ENCODE data around the gene EPS8L3.
A peak's percentile ranks its signal among the peaks of the same experiment; 100 is the strongest.
"Not testable (repeated sequence)": the region's sequence is repeated elsewhere in the genome, so short reads cannot be mapped to it uniquely, and the experiment has no call there.

EPS8L3 gene

DNA sequence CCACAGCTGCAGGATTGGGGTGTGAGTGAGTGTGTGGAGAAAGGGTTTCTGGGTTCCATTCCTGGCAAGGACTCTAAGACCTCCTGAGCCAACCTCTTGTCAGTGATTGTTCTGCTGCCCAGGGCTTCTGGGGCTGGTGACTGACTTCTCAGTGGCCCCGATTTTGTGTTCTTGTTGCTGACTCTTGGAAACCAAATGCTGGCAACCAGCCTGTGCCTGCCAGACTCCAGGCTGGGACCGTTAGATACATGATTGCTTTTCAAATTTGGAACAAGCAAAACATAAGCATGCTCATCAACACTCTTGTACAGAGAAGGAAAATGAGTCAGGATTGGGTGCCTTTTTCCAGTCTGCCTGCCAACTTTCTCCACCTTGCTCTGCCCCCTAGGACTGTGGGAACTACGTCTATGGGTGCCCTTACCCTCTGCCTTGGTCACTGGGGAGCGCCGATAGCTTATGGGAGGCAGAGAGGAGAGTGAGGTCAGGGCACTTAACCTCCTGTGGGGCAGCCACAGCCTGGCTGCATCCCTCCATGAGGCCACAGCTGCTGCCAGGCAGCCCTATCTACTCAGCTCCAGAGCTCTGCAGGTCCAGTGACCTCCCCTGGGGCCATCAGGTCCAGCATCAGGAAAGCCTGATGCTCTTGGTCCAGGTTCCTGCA lies 39.3 kb upstream of the EPS8L3 start:
- H2AFZ ChIP-seq (ENCODE audit: low read length, unreplicated experiment) = no peak overlapping the region
- peak overlapping the region; percentile 50 for H3K27ac ChIP-seq (ENCODE audit: low read depth, low read length)
- H3K79me2 ChIP-seq (ENCODE audit: control insufficient read depth, insufficient read depth, low read length, unreplicated experiment) = no peaks in the 10 kb centered on the region
- no peaks in the 10 kb centered on the region for H3K36me3 ChIP-seq (ENCODE audit: insufficient read depth, low read length)
- no peak overlapping the region for H3K4me3 ChIP-seq (ENCODE audit: low read depth, low read length)
- H3K27me3 ChIP-seq (ENCODE audit: insufficient read depth, low read length) = no peaks in the 10 kb centered on the region
- H3K4me1 ChIP-seq (ENCODE audit: control insufficient read depth, insufficient read depth, low read length, unreplicated experiment) = peaks cover 42% of the 10 kb centered on the region

DNA sequence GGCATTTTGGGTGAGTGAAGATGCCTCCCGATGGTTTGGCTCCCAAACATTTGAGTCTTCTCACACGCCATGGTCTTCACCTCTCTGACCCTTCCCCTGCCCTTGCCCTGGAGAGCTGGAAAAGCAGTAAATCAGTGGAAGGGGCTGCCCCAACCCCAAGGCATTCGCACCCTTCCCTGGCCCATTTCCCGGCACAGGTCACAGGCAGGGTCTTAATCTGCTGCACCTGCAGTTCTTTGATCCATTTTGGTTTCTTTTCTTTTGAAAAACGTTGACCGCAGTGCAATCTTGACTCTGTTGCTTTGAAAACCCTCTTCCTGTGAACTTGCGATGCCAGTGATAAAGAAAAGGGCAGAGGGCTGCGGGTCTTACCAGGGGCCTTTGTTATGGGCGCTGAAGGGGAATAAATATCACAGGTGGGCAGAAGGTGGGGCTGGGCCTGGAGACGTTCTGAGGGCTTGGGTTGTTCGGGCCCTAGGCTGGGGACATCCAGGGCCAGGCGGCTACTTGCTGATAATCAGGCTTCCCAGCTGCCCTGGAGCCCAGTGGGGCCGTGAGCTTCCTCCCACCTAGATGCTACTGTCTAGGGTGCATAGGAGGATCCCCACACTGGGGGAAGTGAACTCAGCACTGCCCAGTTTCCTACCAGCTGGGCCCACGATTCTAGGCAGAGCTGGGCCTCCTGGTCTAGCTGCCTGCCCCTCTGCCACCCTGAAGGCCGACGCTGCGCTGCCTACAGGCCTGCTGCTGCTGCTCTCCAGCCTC lies 38.6 kb upstream of the EPS8L3 start:
- Histone ChIP-seq H3K27ac (ENCODE audit: low read depth, low read length) (peak overlapping the region; percentile 50), H3K36me3 (ENCODE audit: insufficient read depth, low read length) (no peaks in the 10 kb centered on the region), H3K79me2 (ENCODE audit: control insufficient read depth, insufficient read depth, low read length, unreplicated experiment) (no peaks in the 10 kb centered on the region), H3K4me3 (ENCODE audit: low read depth, low read length) (no peak overlapping the region), H3K4me1 (ENCODE audit: control insufficient read depth, insufficient read depth, low read length, unreplicated experiment) (peaks cover 34% of the 10 kb centered on the region), H2AFZ (ENCODE audit: low read length, unreplicated experiment) (no peak overlapping the region), H3K27me3 (ENCODE audit: insufficient read depth, low read length) (no peaks in the 10 kb centered on the region)

DNA sequence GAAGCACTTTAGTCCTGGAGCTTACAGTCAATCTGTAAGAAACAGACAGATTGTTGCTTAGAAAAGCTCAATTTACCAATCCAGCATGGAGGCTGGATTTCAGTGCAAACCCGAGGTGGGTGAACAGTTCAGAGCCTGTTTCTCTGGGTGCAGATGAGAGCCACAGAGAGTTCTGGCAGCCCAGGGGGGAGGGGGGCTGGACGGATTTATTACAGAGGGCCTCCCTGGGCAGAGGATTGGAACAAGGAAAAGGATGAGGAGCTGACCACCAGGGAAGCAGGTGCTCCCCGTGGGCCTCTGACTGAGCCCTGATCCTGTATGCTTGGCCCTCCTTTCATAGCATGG lies 38.0 kb upstream of the EPS8L3 start:
- Histone ChIP-seq H3K4me1 (ENCODE audit: control insufficient read depth, insufficient read depth, low read length, unreplicated experiment) (peaks cover 34% of the 10 kb centered on the region), H3K79me2 (ENCODE audit: control insufficient read depth, insufficient read depth, low read length, unreplicated experiment) (no peaks in the 10 kb centered on the region), H3K27ac (ENCODE audit: low read depth, low read length) (no peak overlapping the region), H3K36me3 (ENCODE audit: insufficient read depth, low read length) (no peaks in the 10 kb centered on the region), H3K4me3 (ENCODE audit: low read depth, low read length) (no peak overlapping the region), H3K27me3 (ENCODE audit: insufficient read depth, low read length) (no peaks in the 10 kb centered on the region), H2AFZ (ENCODE audit: low read length, unreplicated experiment) (no peak overlapping the region)

DNA sequence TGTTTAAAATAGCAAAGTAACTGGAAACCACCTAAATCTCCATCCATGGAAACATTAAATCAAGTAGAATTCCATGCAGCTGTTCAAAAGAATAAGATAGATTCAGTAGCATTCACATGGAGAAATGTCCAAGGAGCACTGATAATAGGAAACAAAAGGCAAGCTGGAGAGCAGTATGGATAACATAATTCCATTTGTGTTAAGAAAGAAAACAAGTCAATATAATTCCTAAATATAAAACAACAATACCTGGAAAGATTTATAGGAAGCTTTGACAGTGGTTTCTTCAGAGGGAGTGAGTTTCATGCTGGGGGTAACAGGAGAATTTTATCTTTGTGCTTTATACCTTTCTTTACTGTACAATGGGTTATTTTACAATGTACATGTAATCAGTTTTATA lies 36.6 kb upstream of the EPS8L3 start:
- H3K27ac ChIP-seq (ENCODE audit: low read depth, low read length) = no peak overlapping the region
- H3K4me1 ChIP-seq (ENCODE audit: control insufficient read depth, insufficient read depth, low read length, unreplicated experiment) = peaks cover 38% of the 10 kb centered on the region
- H3K27me3 ChIP-seq (ENCODE audit: insufficient read depth, low read length) = no peaks in the 10 kb centered on the region
- no peaks in the 10 kb centered on the region for H3K79me2 ChIP-seq (ENCODE audit: control insufficient read depth, insufficient read depth, low read length, unreplicated experiment)
- H2AFZ ChIP-seq (ENCODE audit: low read length, unreplicated experiment) = no peak overlapping the region
- H3K36me3 ChIP-seq (ENCODE audit: insufficient read depth, low read length) = no peaks in the 10 kb centered on the region
- H3K4me3 ChIP-seq (ENCODE audit: low read depth, low read length) = no peak overlapping the region

DNA sequence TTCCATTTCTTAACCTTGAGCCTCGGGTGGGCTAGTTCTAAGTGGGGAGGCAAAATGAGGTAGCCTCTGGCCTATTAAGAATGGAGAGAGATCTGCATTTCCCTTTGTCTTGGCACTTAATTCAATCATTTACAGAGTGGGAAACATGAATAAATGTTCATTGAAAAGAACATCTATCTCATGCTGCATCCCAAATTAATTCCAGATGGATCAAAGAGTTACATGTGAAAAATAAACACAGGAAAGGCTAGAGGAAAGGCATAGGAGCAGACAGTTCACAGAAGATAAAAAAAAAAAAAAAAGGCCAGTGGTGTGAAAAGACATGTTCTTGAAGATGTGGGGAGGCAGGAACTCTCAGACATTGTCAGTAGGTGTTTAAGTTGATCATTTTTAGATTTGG lies 35.7 kb upstream of the EPS8L3 start:
- H3K4me1 ChIP-seq (ENCODE audit: control insufficient read depth, insufficient read depth, low read length, unreplicated experiment) = peaks cover 38% of the 10 kb centered on the region

DNA sequence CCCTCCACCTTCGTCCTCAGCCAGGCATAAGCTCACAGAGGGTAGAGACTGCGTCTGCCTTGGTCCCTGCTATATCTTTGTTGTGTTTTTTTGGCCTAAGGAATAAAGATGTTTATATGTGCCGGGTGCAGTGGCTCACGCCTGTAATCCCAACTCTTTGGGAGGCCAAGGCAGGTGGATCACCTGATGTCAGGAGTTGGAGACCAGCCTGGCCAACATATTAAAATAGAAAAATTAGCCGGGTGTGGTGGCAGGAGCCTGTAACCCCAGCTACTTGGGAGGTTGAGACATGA lies 33.5 kb upstream of the EPS8L3 start:
- not testable (repeated sequence) for H2AFZ ChIP-seq (ENCODE audit: low read length, unreplicated experiment)

More for the DNA sequence above, 35.7 kb upstream of the EPS8L3 start:
- Histone ChIP-seq H3K36me3 (ENCODE audit: insufficient read depth, low read length) (no peaks in the 10 kb centered on the region), H3K27ac (ENCODE audit: low read depth, low read length) (no peak overlapping the region), H3K4me3 (ENCODE audit: low read depth, low read length) (no peak overlapping the region), H2AFZ (ENCODE audit: low read length, unreplicated experiment) (no peak overlapping the region), H3K27me3 (ENCODE audit: insufficient read depth, low read length) (no peaks in the 10 kb centered on the region), H3K79me2 (ENCODE audit: control insufficient read depth, insufficient read depth, low read length, unreplicated experiment) (no peaks in the 10 kb centered on the region)

DNA sequence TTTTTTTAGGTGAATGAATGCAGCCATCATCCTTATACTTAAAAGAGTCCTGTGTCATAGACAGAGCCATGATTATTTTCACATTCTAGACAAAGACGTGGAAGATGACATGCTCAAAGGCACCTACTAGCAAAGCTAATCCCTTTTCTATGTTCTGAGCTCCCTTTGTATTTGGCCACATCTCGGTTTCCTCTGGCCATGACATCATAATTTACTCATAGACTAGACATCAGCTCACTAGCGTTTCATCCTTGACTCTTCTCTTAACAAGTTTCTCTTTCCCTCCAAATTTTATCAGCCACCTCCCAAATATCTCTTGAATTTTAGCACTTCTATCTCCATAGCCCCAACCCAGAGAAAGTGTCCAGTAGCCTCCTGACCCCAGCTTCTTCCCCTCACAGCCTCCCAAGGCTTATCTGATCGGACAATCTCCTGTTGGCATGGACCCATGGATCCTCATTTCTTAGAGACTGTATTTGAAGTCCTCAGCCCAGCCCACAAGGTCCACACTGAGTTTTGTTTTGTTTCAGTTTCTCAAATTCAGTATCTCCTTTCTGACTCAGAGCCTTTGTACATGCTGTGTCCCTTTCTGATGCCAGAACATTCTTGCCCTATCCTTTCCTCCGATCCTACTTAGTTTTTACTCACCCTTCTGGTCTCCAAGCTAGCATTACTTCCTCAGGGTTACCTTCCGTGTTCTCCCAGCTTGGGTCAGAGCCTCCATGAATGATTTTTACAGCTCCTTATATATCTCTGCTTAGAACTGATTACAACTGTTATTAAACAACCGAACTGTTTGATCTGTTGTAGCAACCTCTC lies 33.0 kb upstream of the EPS8L3 start:
- no peaks in the 10 kb centered on the region for H3K79me2 ChIP-seq (ENCODE audit: control insufficient read depth, insufficient read depth, low read length, unreplicated experiment)
- peak overlapping the region; percentile 75 for H2AFZ ChIP-seq (ENCODE audit: low read length, unreplicated experiment)
- peak overlapping the region; percentile 65 for H3K4me3 ChIP-seq (ENCODE audit: low read depth, low read length)
- no peaks in the 10 kb centered on the region for H3K27me3 ChIP-seq (ENCODE audit: insufficient read depth, low read length)
- H3K36me3 ChIP-seq (ENCODE audit: insufficient read depth, low read length) = no peaks in the 10 kb centered on the region
- H3K4me1 ChIP-seq (ENCODE audit: control insufficient read depth, insufficient read depth, low read length, unreplicated experiment) = peaks cover 42% of the 10 kb centered on the region
- H3K27ac ChIP-seq (ENCODE audit: low read depth, low read length) = peak overlapping the region; percentile 91

More for the DNA sequence above, 33.5 kb upstream of the EPS8L3 start:
- Histone ChIP-seq H3K4me3 (ENCODE audit: low read depth, low read length) (peak overlapping the region; percentile 65; the same call in 1 of the 2 replicates), H3K4me1 (ENCODE audit: control insufficient read depth, insufficient read depth, low read length, unreplicated experiment) (peaks cover 38% of the 10 kb centered on the region), H3K27ac (ENCODE audit: low read depth, low read length) (peak overlapping the region; percentile 91)
- not testable (repeated sequence) for H3K79me2 ChIP-seq (ENCODE audit: control insufficient read depth, insufficient read depth, low read length, unreplicated experiment); H3K27me3 ChIP-seq (ENCODE audit: insufficient read depth, low read length); H3K36me3 ChIP-seq (ENCODE audit: insufficient read depth, low read length)

DNA sequence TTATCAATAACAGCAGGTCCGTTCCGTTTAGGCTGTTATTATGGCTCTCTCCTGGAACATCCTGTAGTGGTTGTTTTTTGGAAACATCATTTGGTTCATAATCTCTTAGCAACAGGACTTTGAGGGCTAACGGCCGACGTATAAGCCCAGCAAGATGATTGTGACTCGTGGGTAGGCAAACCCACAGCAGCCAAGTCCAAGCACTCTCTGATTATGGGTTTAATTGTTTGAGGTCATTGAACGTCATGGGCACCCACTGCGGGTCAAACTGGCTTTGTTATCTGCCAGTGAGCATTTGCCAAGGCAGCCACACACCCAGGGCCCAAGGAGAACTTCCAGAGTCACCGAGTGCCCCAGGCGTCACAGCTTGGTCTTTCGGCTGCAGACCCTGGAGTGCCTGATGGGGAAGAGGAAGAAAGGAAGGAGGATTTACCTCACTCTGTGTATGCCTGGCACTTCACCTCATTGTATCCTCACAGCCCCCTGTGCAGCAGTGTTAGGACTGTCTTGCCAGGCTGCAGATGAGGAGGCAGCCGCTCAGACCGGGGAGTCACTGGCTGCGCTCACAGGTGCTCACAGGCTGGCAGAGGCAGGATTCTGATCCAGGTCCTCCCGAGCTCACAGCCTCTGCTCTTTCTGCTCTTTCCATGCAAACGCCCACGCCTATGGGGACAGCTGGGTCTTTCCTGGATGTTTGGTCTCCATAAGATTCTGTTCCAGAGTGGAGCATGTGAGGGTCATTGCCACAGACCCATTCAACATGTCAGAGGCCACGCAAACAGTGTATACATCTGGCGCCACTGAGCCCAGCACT lies 30.8 kb upstream of the EPS8L3 start:
- no peaks in the 10 kb centered on the region for H3K79me2 ChIP-seq (ENCODE audit: control insufficient read depth, insufficient read depth, low read length, unreplicated experiment)
- H3K36me3 ChIP-seq (ENCODE audit: insufficient read depth, low read length) = no peaks in the 10 kb centered on the region
- no peak overlapping the region for H2AFZ ChIP-seq (ENCODE audit: low read length, unreplicated experiment)
- H3K27me3 ChIP-seq (ENCODE audit: insufficient read depth, low read length) = no peaks in the 10 kb centered on the region
- H3K4me1 ChIP-seq (ENCODE audit: control insufficient read depth, insufficient read depth, low read length, unreplicated experiment) = peaks cover 46% of the 10 kb centered on the region
- H3K4me3 ChIP-seq (ENCODE audit: low read depth, low read length) = no peak overlapping the region
- H3K27ac ChIP-seq (ENCODE audit: low read depth, low read length) = peak overlapping the region; percentile 66; the same call in 1 of the 2 replicates

DNA sequence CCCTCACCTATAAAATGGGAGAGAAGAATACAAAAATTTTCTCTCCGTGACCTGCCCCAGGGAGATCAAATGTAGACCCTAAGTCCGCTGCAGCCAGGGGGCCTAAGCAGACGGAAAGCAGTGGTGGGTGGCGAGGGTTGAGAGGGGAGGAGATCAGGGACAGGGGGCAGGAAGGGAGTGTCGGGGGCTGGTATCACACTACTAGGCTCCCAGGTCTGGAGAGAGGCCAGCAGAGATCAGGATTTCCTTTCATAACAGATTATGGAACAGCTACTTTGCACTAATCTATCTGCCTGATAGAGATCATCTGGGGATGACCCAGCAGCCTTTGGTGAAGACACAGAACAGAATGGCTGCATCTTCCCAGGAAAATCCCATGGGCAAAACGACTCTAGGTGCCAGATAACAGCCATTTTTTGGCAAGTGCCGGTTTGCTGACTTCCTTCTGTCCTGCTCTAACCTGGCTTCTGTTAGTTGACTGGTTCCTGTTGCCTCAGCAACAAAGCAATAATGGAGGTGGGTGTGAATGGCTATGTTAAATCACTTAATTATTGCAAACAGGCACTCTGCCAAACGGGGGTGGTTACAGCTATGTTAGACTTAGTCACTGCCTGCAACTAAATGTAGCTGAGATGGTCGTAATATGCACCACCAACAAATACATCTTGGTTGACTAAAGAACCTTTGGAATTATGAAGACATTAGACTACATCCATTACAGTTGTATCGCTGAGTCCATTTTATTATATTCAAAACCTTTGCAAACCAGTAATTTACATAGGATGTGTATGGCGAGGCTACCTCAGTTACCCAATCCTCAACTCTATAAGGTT lies 30.0 kb upstream of the EPS8L3 start:
- Histone ChIP-seq H3K4me1 (ENCODE audit: control insufficient read depth, insufficient read depth, low read length, unreplicated experiment) (peaks cover 46% of the 10 kb centered on the region), H3K79me2 (ENCODE audit: control insufficient read depth, insufficient read depth, low read length, unreplicated experiment) (no peaks in the 10 kb centered on the region), H2AFZ (ENCODE audit: low read length, unreplicated experiment) (no peak overlapping the region), H3K36me3 (ENCODE audit: insufficient read depth, low read length) (no peaks in the 10 kb centered on the region), H3K27me3 (ENCODE audit: insufficient read depth, low read length) (no peaks in the 10 kb centered on the region), H3K4me3 (ENCODE audit: low read depth, low read length) (no peak overlapping the region), H3K27ac (ENCODE audit: low read depth, low read length) (peak overlapping the region; percentile 66)

DNA sequence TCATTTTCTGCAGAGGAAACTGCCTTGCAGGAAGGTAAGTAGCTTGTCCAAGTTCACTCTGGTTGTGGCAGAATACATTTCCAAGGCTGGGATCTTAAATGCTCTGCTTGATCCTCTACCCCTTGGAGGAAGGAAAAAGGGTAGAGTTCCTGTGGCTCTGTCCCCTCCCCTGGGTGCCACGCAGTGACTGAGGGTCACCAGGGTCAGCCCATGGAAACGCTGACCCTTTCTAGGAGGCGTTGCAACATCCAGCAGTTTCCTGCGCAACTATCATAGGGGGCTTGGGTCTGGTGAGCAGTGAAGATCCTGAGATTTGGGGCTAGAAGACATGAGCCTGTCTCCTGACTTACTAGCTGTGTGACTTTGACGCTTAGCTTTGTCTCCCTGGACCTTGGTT lies 29.4 kb upstream of the EPS8L3 start:
- no peaks in the 10 kb centered on the region for H3K36me3 ChIP-seq (ENCODE audit: insufficient read depth, low read length)
- peaks cover 46% of the 10 kb centered on the region for H3K4me1 ChIP-seq (ENCODE audit: control insufficient read depth, insufficient read depth, low read length, unreplicated experiment)
- no peak overlapping the region for H3K4me3 ChIP-seq (ENCODE audit: low read depth, low read length)
- no peaks in the 10 kb centered on the region for H3K79me2 ChIP-seq (ENCODE audit: control insufficient read depth, insufficient read depth, low read length, unreplicated experiment)
- peak overlapping the region; percentile 66 for H3K27ac ChIP-seq (ENCODE audit: low read depth, low read length)
- H2AFZ ChIP-seq (ENCODE audit: low read length, unreplicated experiment) = no peak overlapping the region
- H3K27me3 ChIP-seq (ENCODE audit: insufficient read depth, low read length) = no peaks in the 10 kb centered on the region
